Cardiac septum (tissue), 1 donor: ENCODE data around the gene ZMYND8. TPM values are rescaled to one million over a fixed set of nuclear protein-coding genes. Genes with fewer than 3 reads are reported as not detected.
"Not testable (repeated sequence)": the region's sequence is repeated elsewhere in the genome, so short reads cannot be mapped to it uniquely, and the experiment has no call there.

Experiments used
- DNase-seq: peaks from one replicate; pipeline ENCODE4 v3.0.0-alpha.2; 2020; ENCODE audit warnings: low spot score
- intact Hi-C: fragments of 100-400 bp; cut with DNase I; formaldehyde crosslinking; loops from one replicate; pipeline ENCODE4 v1.14.0; 2022
- total RNA-seq: library from RNA; stranded (reverse); fragmentation: NEBNext Ultra II Directional; extraction: Animal tissue kit (Norgen Biotek cat#: 25700); gene quantifications from one replicate; pipeline ENCODE4 v1.2.1, GENCODE V29; 2021
- donor health status: DM: no; HTN: no; CAD: no.

ZMYND8 gene
- total RNA-seq, 1 donor from 2014 or later, result 25.7 TPM

- no peak for DNase-seq
- intact Hi-C loops, result no loop called here
Measured at GRCh38 chr20:47241345-47241781, 115.1 kb downstream of the ZMYND8 start.

DNA sequence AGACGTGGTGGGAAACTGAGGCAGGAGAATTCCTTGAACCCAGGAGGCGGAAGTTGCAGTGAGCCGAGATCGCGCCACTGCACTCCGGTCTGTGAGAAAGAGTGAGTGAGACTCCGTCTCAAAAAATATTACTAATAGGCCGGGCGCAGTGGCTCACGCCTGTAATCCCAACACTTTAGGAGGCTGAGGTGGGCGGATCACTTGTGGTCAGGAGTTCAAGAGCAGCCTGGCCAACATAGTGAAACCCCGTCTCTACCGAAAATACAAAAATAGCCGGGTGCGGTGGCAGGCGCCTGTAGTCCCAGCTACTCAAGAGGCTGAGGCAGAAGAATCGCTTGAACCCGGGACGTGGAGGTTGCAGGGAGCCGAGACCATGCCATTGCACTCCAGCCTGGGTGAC, 116.4 kb downstream of the ZMYND8 start:
- DNase-seq, intact Hi-C loops: not testable (repeated sequence)

GRCh38 chr20:47239719-47240067, 116.8 kb downstream of the ZMYND8 start:
- DNase-seq, result no peak
- intact Hi-C loops, result no loop called here

- intact Hi-C loops, result no loop called here
- no peak for DNase-seq
Measured at GRCh38 chr20:47238780-47239718, 117.5 kb downstream of the ZMYND8 start.

DNA sequence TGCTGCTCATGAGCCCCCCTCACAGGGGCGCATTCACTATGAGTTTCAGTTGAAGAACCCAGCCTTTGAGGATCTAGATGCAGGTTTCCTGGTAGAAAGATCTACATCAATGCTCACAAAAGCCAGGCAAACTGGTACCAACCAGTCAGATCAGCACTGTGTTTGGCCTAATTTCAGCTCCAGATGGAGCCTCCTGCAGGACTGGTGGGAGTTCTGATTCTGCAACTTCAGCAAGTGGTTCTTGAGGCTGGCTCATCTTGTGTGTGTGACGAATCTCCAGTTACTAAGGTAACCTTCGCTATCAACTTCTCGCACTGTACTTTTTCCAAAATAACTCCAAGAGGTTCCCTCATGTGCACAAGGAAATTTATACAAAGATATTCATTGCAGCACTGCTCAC, 118.8 kb downstream of the ZMYND8 start:
- no peak for DNase-seq
- intact Hi-C loops, result no loop called here

DNA sequence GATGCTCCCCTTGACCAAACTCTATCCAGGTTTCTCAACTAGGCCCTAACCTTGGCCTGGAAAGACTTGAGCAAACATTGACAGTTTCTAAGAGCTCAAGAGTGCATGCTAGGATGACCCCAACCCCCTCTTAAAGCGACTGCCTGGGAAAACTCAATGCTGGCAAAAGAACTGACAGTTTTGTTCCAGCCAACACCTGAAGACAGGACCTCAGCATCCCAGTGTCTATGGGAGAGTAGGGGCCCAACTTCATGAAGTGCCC, 119.9 kb downstream of the ZMYND8 start:
- intact Hi-C loops, result no loop called here
- DNase-seq, result no peak

DNA sequence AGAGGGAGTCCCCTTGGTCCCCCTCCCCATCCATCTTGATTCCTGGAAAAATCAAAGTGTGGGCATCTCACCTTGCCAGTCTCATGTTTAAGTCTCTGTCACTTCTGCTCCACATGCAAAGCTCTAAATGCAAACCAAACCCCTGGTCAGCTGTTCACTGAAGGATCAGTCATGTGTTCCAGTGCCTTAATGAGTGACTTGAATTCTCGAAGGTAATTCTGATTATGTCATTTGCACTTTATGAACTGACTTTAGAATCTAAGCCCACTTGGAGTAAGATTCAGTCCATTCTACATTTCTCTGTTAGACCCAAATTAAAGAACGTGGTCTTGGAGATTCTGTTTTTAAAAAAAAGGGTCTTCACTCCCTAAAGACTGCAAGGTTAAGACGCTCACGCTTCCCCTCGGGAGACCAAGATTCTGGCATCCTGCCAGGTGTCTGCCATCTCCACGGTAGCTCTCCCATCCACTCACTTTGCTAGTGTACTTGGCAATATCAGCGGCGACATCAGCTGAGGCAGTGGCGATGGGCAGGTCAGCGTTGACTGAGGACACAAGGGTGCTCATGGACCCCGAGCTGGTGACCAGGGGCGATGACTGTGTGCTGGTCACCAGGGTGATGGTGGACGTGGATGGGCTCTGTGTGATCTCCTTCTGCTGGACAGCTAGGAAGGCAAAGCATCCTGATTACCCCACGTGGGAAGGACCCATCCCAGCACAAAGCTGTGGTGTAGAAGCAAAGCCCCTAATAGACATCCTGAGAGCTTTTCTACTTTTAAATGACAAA, 120.5 kb downstream of the ZMYND8 start:
- DNase-seq, result no peak
- intact Hi-C loops, result no loop called here

DNA sequence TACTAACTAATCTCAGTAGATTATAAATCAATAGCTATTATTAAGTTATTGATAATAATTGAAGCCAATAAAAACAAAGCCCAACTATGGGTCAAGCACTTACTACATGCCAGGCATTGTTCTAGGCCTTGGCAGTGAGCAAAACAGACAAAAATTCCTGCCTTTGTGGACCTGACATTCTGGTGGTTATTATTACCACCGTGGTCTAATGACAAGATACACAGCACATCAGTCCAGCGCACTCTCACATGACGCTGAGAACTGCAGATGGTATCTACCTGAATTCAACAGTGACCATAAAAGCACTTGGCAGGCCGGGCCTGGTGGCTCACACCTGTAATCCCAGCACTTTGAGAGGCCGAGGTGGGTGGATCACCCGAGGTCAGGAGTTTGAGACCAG, 121.4 kb downstream of the ZMYND8 start:
- intact Hi-C loops, result no loop called here

GRCh38 chr20:47233333-47234188, 122.9 kb downstream of the ZMYND8 start:
- no peak for DNase-seq
- intact Hi-C loops, result no loop called here

More for the DNA sequence above, 121.4 kb downstream of the ZMYND8 start:
- DNase-seq, result no peak

DNA sequence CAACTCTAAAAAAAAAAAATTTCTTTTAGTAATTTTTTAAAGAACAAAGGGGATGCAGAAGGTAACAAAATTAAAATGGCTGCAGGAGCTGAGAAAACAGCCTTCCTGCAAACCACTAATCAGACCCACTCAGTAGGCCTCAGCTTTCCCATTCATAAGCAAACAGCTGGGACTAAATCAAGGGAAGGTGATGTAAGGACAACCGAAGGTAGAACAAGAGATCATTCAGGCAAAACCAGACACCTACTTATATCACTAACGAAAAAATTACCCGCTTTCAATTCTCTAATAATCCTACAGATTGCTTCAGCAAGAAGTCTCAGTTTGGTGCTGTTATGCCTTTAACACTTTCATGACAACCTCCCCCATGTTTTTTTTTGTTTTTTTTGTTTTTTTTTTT, 124.0 kb downstream of the ZMYND8 start:
- intact Hi-C loops, result no loop called here
- DNase-seq, result no peak

DNA sequence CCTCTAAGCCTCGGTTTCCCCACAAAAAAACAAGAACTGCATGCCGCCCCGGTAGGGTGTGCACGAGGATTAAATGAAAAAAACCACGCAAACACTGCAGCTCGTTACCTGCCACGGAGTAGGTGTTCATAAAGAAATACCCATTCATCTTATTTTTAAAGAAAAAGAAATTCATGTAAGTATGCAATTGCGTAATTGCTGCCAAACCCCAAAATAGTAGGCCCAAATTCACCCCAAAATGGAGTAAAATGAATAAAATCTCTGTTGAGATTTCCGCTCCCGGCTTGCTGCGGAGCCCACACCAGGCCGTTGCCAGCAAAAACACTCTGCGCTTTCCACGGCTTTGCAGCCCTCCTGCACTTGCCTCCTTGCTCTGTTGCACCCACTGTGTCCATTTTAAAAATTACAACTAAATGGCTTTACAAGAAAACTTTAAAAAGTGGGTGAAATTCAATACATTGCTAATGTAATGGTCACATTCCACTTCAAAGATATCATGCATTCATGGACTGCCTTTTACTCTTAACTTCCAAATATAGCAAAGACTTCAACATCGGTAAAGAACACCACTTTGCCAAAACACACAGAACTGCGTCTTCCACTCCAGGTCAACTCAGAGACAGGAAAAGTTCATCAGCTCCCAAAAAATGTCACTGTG, 125.0 kb downstream of the ZMYND8 start:
- no peak for DNase-seq
- intact Hi-C loops, result no loop called here

DNA sequence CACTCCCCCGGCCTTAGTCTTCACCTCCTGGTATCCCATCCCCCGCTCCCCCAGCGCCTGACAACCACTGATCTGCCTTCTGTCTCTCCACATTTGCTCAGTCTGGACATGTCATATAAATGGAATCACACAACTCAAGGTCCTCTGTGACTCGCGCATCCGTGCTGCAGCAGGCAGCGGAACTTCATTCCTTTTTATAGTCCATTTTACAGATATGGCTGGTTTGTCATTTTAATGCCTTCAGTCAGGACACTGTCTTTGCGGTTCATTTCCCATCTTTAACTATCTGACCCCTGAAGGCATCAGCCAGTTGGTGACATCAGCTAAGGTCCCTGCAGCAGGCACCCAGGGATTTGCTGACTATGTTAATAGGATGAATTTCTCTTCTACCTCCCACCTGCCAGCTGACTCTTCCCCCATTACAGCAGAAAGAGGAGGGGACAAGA, 125.7 kb downstream of the ZMYND8 start:
- intact Hi-C loops, result no loop called here

GRCh38 chr20:47228654-47229053, 127.8 kb downstream of the ZMYND8 start:
- intact Hi-C loops, result no loop called here
- no peak for DNase-seq

More for the DNA sequence above, 125.7 kb downstream of the ZMYND8 start:
- DNase-seq, result no peak

- intact Hi-C loops, result no loop called here
Measured at GRCh38 chr20:47227576-47227975, 128.9 kb downstream of the ZMYND8 start.

GRCh38 chr20:47227119-47227518, 129.4 kb downstream of the ZMYND8 start:
- no peak for DNase-seq
- intact Hi-C loops, result no loop called here

More at GRCh38 chr20:47227576-47227975, 128.9 kb downstream of the ZMYND8 start:
- no peak for DNase-seq

DNA sequence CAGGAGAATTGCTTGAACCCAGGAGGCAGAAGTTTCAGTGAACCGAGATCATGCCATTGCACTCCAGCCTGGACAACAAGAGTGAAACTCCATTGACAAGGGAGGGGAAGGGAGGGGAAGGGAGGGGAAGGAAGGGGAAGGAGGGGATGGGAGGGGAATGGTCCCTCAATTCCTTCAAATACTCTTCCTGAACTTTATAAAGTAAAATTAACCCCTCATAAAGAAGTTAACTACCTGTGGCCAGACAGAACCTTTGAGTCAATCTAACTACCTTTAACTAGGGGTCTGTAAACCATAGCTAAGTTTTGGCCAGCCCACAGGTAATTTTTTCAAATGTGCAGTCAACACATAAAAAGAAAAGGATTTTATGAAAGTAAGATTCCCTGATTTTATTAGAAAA, 131.0 kb downstream of the ZMYND8 start:
- intact Hi-C loops, result no loop called here
- no peak for DNase-seq

DNA sequence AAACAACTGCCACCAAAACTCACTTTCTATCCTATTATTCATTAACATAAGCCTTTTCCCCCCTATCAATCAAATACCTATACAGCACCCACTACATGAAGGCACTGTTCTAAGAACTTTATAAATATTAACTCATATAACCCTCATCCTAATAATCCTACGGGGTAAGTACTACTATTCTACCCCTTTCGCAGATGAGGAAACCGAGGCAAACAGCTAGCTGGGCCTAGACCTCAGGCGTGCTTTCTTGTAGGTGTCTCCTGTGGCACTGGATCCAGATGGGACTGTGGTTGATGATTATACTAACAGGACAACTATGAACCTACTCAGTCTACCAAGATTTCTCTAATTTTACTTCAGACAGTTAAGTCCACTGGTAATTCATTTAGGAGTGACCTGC, 131.6 kb downstream of the ZMYND8 start:
- DNase-seq, result no peak
- intact Hi-C loops, result no loop called here

GRCh38 chr20:47224300-47224791, 132.2 kb downstream of the ZMYND8 start:
- DNase-seq, result no peak
- intact Hi-C loops, result no loop called here

DNA sequence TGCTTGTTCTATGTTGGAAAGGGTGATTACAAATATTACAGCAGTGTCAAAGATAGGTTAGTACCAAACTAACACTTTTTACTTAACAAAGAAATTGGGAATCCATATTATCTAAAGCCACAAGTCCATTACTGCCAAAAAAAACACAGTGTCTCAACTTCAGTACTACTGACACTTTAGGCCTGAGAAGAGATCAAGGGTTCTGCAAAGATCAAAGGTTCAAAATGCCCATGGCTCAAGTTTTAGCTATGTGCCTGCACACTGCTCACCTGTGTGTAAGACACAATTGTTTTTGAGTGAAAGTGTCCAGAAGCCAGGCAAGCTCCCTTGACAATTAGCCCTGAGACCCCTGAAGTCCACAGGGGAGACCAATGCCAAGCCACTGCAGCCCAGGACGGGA, 132.6 kb downstream of the ZMYND8 start:
- intact Hi-C loops, result no loop called here
- DNase-seq, result no peak
